ENCODE data around the gene ALKBH5.

ALKBH5 gene

DNA sequence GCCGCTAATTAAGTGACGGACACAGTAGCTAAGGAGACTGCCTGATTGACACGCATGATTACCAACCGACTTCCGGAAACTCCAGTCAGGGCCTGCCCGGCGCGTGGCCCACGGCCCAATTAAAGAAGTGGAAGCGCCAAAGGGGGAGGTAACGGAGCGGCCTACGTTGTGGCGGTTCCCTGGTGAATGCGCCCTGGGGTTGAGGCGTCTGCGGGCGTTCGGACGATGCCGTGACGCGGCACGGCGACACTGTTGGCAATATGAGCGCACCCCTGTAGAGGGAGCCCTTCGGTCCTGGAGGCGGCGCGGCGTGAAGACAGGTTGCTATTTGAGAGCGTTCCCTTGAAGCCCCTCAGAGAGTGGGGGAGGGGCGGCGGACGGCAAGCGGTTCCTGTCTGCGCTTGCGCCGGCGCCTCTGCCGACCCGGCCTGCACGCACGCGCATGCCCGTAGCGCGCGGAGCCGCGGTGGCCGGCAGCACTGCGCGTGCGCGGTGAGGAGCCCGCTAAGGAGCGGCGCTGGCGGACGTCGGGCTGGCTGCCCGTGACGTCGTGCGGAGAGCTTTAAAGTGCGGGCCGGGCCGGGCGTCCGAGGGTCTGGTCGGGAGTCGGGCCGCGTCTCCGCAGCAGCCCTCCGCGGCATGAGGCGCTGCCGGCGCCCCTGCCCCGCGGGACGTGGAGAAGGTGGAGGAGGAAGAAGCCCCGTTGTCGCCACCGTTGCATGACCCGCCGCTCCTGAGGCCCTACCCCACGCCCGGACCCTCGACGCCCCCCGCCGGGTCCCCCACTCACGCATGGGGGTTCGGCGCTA is at the start of gene ALKBH5:
TSS of gene ALKBH5 (plus strand) at position 495 of the 809 bp plus-strand sequence. CDS start 416 bp downstream, outside the sequence.
- in situ Hi-C loops (cut with MboI; ENCODE audit: low pct_unique_long_range_greater_than_20kb, low sequenced_read_pairs): no loop called here
- DNase-seq: peak; percentile 99

DNA sequence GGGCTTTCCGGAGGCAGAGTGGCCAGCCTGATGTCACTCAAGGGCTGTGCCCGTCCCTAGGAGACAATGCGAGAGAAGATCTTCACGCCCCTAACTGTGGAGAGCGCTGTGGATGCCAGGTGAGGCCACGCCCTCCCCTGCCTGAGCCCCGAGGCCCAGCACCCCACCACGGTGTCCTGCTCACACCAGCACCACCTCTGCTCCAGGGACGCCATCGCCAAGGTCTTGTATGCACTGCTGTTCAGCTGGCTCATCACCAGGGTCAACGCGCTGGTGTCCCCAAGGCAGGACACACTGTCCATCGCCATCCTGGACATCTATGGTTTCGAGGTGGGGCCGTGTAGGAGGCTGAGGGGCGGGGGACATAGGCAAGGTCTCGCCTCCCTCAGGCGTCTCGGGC is 47.3 kb upstream of the ALKBH5 start:
- in situ Hi-C loops (cut with MboI; ENCODE audit: low pct_unique_long_range_greater_than_20kb, low sequenced_read_pairs): no loop called here
- DNase-seq: no peak

DNA sequence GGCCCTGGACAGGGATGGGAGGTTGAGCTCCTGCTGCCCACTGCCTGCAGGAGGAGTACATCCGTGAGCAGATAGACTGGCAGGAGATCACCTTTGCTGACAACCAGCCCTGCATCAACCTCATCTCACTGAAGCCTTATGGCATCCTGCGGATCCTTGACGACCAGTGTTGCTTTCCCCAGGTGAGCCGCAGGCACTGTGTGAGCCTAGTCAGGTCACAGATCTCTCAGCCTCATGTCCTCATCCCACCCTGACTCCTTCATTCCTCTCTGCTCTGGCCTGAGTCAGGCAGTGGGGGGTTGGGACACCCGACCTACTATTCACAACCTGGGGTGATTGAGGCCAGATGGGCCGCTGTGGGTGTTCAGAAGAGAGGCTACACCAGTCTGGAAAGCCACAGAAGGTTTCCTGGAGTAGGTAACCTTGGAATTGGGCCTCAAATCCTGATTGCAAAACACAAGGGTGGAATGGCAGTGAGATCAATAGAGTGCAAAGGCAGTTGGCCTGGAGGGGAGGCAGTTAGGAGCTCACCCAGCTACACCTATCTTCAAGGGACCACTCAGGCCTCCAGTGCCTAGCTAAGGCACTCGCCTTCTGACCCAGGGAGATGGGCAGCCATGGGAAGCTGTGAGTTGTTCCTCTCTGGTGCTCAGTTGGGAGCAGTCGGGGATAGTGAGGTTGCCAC is 45.4 kb upstream of the ALKBH5 start:
- no peak for DNase-seq
- in situ Hi-C loops (cut with MboI; ENCODE audit: low pct_unique_long_range_greater_than_20kb, low sequenced_read_pairs): no loop called here

DNA sequence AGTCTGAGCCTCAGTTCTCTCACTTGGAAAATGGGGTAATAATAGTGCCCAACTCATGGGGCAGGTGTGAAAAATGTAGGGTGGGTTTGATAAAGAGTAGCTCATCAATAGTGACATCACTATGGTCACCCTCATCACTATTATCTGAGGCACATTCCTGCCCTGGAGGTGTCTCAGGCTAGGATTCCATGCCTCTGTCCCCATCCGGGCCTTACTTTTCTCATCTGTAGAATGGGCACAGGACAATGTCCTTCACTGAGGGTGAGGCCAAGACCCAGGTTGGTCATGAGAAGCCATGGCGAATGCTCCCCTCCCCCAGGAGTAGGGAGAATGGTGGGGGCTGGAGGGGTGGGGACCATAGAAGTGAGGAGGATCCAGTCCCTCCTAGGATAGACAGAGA is 44.5 kb upstream of the ALKBH5 start:
- in situ Hi-C loops (cut with MboI; ENCODE audit: low pct_unique_long_range_greater_than_20kb, low sequenced_read_pairs): no loop called here
- DNase-seq: no peak

DNA sequence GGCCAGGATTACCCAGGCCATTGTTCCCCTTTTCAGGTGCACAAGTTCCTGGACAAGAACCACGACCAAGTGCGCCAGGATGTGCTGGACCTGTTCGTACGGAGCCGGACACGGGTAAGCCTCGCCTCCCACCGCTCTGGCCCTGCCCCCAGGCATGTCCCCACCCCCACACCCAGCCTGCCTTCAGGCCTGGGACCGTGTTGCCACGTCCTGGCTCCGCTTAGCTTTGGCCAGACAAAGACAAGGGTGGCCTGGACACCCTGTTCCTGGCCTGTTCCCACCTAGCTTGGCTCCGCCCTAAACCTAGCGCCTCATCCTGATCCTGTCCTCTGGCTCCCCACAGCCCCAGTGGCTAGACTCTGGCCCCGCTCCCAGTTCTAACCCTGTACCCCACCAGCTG is 44.1 kb upstream of the ALKBH5 start:
- no peak for DNase-seq
- in situ Hi-C loops (cut with MboI; ENCODE audit: low pct_unique_long_range_greater_than_20kb, low sequenced_read_pairs): no loop called here

DNA sequence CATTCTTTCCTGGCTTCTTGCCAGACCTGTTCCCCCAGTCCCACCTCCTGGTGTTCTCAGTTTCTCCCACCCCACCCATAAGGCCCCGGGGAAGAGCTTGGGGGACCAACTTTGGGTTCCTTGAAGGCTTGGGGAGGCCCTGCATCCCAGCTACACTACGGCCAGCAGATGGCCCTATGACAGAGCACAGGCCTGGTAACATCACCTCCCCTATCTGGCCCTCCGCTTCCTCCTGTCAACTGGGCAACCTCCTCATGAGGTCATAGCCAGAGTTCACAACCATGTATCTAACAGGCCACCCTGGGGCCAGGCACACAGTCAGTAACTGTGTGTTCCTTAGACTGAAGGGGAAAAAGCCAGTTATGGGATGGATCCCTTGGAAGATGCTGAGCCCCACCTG is 43.7 kb upstream of the ALKBH5 start:
- in situ Hi-C loops (cut with MboI; ENCODE audit: low pct_unique_long_range_greater_than_20kb, low sequenced_read_pairs): no loop called here
- DNase-seq: no peak

DNA sequence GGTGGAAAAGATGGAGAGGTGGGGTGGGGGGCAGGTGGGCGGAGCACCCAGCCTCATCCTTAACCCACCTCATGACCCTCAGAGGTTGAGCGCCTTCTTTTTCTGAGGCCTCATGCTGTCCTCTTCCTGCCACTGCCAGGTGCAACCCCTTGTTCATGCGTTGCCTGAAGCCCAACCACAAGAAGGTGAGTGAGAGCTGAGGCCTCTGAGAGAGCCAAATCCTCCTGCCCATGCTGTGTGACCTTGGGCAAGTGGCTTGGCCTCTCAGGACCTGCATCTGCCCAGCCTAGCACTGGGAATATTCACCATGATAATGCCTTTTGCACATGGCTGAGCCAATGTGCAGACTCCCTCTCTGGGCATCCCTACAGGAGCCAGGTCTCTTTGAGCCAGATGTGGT is 43.0 kb upstream of the ALKBH5 start:
- DNase-seq: no peak
- in situ Hi-C loops (cut with MboI; ENCODE audit: low pct_unique_long_range_greater_than_20kb, low sequenced_read_pairs): no loop called here

DNA sequence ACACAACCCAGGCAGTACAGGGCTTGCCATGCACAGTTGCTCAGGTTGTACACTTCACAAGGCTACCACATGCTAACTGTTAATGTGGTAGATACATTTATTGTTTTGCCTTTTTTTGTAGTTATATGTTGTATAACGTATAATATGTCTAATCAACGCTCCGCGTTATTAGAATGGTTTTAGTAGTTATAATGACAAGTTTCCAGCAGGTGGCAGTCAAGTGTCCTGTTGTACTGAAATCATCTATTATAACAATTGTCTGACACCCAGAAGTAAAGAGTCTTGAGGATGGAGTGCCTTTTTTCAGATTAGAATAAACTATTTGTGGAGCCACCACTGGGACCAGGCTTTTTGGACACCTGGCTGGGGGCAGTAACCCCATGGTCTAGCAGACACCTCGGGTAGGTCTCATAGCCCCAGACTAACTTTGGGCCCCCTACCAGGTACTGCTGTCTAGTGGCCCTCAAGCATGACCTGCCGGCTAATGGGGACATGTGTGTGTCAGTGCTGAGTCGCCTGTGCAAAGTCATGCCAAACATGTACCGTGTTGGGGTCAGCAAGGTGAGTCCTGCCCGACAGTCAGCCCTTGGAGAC is 42.3 kb upstream of the ALKBH5 start:
- peak; percentile 70 for DNase-seq
- in situ Hi-C loops (cut with MboI; ENCODE audit: low pct_unique_long_range_greater_than_20kb, low sequenced_read_pairs): no loop called here

DNA sequence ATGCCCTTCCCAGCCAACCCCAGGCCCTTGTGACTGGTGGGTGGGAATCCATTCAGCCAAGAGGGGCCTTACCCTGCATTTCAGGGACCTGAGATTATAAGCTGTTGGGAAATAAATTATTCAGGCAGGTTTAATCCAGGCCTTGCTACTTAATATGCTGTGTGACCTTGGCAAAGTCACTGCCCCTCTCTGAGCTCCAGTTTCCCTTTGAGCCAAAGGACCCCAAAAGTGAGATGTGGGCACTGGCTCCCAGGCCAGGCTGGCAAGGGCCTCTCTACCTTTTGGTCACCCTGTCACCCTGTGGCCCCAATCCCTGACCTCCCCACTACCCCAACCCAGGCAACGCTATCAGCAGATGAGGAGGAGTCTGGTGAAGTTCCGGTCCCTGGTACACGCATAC is 41.2 kb upstream of the ALKBH5 start:
- in situ Hi-C loops (cut with MboI; ENCODE audit: low pct_unique_long_range_greater_than_20kb, low sequenced_read_pairs): no loop called here
- DNase-seq: no peak

DNA sequence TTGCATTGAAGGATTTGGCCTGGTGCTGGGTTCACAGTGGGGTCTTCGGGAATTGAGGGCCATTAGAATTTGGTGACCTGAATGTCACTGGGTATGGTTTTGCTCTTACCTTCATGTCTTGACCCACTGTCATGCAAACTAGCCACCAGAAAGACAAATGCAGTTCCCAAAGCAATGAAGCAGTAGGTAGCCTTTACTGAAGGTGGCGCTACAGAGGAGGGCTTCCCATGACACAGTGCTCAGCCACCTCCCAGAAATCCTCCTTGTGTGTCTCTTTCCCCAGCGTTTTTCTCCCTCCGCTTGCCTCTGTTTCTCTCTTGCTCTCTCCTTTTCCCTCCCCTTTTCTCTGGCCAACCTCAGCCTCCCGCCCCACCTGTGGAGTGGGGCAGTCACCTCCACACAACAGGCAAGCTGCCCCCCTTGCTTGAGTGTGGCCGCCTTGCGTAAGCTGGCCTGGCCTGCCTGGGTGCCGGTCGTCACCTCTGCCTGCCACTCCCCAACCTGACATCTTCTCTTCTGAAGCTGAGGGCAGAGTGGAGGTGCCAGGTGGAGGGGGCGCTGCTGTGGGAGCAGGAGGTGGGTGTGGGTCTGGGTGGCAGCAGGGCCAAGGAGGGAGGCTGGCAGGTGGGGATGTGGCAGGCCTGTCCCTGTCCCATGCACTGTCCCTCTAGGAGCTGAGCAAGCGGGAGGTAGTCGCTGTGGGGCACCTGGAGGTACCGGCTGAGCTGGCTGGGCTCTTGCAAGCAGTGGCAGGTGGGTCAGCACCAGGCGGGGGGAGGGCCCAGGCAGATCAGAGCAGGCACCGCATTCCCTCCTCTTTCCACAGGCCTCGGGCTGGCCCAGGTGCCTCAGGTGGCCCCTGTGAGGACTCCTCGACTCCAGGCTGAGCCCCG is 40.3 kb upstream of the ALKBH5 start:
- DNase-seq: peak; percentile 47
- in situ Hi-C loops (cut with MboI; ENCODE audit: low pct_unique_long_range_greater_than_20kb, low sequenced_read_pairs): no loop called here

DNA sequence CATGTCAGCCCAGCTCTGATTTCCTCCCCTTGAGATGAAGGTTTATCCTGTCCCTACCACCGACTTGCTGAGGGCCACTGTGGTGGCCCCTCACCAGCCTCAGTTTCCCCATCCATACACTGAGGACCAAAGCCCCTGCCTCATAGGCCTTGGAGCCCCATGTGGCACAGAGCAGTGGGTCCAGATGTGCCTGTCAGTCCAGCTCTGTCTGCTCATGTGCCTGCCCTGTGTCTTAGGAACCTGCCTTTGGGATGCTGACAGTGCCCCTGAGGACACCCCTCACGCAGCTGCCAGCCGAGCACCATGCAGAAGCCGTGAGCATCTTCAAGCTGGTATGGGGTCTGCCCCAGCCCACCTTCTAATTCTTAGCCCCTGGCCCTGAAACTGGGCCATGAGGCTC is 39.4 kb upstream of the ALKBH5 start:
- in situ Hi-C loops (cut with MboI; ENCODE audit: low pct_unique_long_range_greater_than_20kb, low sequenced_read_pairs): no loop called here

DNA sequence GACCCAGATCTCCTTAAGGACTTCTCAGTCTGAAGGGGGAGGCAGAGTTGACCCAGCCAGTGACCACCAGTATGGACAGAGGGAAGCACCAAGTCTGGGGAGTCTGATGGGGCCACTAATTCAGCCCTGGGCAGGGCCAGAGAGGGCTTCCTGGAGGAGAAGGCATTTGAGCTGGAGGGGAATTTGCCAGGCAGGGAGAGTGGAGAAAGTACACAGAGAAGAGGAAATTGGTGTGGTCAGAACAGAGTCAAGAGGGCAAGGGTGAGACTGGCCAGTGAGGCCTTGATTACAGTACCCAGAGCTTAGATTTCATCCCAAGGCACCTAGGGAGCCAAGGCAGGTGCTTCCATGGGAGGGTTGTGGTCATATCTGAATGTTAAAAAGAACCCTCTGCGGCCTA is 38.8 kb upstream of the ALKBH5 start:
- no peak for DNase-seq
- in situ Hi-C loops (cut with MboI; ENCODE audit: low pct_unique_long_range_greater_than_20kb, low sequenced_read_pairs): no loop called here

More for the DNA sequence above, 39.4 kb upstream of the ALKBH5 start:
- no peak for DNase-seq

DNA sequence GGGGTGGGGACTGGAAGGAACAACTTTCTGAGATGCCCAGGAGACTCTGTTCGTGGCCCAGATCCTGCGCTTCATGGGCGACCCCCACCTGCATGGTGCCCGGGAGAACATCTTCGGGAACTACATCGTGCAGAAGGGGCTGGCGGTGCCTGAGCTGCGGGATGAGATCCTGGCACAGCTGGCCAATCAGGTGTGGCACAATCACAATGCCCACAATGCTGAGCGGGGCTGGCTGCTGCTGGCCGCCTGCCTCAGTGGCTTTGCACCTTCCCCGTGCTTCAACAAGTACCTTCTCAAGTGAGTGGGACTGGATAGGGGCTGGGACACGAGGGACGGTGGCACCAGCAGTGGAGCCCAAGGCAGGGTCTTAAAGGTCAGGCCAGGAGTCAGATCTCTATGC is 37.8 kb upstream of the ALKBH5 start:
- no peak for DNase-seq
- in situ Hi-C loops (cut with MboI; ENCODE audit: low pct_unique_long_range_greater_than_20kb, low sequenced_read_pairs): no loop called here

DNA sequence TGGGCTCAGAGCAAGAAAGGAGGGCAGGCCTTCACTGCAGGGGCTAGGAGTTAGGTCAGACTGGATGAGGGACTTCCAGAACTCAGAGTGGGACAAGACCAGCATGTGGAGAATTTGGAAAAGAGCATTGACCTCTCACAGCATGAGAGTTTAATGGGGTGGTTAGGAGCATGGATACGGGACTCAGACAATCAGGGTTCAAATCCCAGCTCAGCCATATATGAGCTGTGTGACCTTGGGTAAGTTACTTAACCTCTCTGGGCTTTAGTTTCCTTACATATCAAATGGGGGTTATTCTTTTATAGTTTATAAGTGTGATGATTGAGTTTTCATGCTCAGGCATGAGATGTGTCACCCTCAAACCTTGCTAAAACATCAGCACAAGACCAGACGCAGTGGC is 37.4 kb upstream of the ALKBH5 start:
- in situ Hi-C loops (cut with MboI; ENCODE audit: low pct_unique_long_range_greater_than_20kb, low sequenced_read_pairs): no loop called here
- DNase-seq: no peak

DNA sequence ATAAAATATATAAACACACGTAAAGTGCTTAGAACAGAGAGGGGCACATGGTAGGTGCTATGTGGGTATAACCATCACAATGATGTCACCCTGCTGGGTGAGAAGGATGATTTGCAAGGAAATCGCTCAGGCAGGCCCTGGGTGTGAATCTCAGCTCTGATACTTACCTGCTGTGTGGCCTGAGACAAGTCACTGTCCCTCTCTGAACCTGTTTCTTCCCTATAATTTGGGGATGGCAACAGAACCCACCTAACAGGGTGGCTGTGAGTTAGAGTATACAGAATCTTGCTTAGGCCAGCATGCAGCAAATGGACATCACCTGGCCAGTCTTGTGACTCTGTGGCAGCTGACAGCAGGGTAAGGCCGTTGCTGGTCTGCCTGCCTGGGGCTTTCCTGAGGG is 36.6 kb upstream of the ALKBH5 start:
- in situ Hi-C loops (cut with MboI; ENCODE audit: low pct_unique_long_range_greater_than_20kb, low sequenced_read_pairs): no loop called here
- no peak for DNase-seq

DNA sequence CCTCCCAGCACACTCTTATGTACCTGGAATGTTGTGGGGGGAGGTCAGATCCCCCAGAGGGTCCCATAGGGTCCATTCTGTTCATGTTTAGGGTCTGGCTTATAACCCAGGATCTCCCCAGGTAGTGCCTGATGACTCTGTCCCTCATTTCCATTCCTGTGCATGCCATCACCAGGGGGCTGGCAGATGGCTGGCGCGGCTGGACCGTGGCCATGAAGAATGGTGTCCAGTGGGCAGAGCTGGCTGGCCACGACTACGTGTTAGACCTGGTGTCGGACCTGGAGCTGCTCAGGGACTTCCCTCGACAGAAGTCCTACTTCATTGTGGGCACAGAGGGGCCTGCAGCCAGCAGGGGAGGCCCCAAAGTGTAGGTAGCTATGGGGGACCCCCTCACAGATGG is 35.0 kb upstream of the ALKBH5 start:
- DNase-seq: no peak
- in situ Hi-C loops (cut with MboI; ENCODE audit: low pct_unique_long_range_greater_than_20kb, low sequenced_read_pairs): no loop called here

DNA sequence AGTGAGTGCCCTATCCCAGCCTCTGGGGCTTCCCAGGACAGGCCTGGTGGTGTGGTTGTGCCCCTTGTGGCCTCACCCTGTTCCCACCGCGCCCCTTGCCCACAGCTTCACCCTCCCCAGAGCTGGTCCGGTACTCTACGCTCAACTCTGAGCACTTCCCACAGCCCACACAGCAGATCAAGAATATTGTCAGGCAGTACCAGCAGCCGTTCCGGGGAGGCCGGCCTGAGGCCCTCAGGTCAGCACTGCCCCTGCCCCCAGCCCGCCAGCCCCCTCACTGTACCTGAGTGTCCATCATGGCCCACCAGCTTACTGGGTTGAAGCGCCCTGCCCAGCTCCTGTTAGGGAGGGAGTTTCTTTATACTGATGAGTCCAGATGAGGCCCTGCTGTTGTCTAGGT is 32.3 kb upstream of the ALKBH5 start:
- in situ Hi-C loops (cut with MboI; ENCODE audit: low pct_unique_long_range_greater_than_20kb, low sequenced_read_pairs): no loop called here
- no peak for DNase-seq

DNA sequence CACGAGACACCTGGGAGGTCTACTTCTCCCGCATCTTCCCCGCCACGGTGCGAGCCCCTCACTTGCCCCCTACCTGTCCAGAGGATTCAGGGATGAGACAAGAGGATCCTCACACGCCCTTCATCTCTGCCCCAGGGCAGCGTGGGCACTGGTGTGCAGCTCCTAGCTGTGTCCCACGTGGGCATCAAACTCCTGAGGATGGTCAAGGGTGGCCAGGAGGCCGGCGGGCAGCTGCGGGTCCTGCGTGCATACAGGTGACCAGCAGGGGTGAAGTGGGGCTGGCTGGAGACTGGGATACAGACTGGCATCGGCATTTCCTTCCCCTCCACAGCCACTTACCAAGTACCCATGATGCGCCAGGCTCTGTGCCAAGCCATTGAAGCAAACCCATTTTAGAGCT is 28.4 kb upstream of the ALKBH5 start:
- in situ Hi-C loops (cut with MboI; ENCODE audit: low pct_unique_long_range_greater_than_20kb, low sequenced_read_pairs): no loop called here
- no peak for DNase-seq

DNA sequence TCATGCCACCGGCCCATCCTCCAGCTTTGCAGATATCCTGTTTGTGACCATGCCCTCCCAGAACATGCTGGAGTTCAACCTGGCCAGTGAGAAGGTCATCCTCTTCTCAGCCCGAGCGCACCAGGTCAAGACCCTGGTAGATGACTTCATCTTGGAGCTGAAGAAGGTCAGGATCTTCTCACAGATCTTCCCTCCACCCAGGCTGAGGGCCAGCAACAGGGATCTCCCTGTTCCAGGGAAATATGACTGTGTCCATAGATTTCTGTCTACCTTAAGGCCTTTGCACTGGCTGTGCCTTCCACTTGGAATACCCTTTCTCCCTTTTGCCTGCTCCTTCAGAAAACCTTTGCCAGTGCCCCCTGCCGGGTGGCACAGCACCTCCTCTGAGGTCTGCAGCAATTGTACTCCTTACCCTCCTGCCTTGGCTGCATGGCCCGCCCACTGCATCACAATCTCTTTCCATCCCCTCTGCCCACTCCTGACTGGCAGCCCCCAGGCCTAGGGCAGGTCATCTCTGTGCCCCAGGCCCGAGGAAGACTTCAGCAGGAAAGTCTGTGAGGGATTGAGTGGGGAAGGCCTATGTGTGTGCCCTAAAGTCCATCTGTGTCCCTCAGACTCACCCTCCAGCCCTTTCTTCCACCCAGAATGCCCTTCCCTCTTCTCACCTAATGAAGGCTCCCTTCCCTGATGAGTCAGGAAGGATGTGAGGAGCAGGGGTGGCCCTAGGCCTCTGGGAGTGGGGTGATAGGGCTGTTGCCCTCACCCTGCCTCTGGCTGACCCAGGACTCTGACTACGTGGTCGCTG is 27.3 kb upstream of the ALKBH5 start:
- DNase-seq: no peak
- in situ Hi-C loops (cut with MboI; ENCODE audit: low pct_unique_long_range_greater_than_20kb, low sequenced_read_pairs): no loop called here
